ENCODE results near the gene CCDC157. TPM values are rescaled to one million over a fixed set of nuclear protein-coding genes. Genes with fewer than 3 reads are reported as not detected.

CCDC157 gene
- total RNA-seq, 1 experiment from 2014 or later: 1.2 TPM

DNA sequence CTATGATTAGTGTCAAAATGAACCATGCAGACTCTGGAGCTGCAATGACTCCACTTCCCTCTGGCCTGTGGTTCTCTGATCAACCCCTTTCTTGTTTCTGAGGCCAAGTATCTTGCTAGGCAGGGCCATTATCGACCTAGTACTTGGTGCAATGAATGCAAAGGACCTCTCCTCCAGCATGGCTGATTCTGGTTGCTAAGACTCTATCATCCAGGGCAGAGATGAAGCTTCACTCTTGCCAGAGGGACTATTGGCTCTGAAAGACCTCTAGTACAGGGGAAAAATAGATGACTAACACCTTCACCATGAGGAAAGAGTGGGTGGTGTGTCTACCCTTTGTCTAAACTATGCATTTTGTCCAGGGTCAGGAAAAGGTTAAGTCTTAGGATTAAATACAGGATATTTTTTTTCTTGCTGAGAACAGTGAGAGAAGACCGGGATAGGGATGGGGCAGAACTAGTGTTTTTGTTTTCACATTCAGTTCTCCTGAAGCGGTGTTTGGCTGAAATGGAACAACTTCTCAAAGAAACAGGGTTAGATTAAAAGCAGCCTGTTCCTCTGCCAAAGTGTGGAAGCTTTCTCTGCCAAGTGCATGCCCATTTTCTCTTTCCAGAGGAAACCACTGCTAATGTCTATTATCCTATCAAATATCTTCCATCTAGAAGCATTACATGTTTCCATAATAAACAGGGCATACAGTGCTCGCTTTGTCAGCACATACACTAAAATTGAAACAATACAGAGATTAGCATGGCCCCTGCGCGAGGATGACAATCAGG lies 63.7 kb downstream of the CCDC157 start:
- Histone ChIP-seq H3K27me3 (no peaks in the 10 kb centered on the region), H3K27ac (no peak overlapping the region; the same call in 1 of the 2 replicates), H3K4me3 (no peak overlapping the region), H3K9me3 (replicated peaks) (no peaks in the 10 kb centered on the region), H3K4me1 (peaks cover 22% of the 10 kb centered on the region; the same call in 1 of the 2 replicates), H3K36me3 (peaks cover 14% of the 10 kb centered on the region; the same call in 1 of the 2 replicates)
- DNase-seq: no peak

DNA sequence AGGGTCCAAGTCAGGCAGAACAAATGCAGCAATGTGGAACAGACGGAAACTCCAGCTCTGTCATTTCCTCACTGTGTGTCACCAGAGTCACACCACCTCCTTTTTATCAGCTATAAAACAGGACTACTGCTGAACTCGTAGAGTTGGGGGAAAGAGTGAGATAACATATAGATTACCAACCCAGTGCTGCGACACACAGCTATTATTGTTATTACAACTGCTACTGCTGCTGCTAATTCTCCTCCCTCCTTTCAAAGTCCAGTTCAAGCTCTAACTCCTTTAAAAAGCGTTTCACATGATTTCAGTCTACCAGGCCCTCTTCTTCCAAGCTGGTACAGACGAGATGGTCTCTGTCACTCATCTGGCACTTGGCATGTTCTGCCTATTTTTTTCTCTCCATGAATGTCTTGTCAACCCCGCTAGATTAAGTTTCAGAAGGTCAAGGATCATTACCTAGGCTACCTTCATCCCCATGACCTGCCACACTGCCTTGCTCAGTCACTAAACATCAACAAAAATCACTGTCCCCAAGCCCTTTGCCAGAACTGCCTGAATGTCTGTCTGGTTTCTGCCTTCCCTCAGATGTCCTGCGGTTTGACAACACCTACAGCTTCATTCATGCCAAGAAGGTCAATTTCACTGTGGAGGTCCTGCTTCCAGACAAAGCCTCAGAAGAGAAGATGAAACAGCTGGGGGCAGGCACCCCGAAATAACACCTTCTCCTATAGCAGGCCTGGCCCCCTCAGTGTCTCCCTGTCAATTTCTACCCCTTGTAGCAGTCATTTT lies 65.1 kb downstream of the CCDC157 start:
- Histone ChIP-seq H3K36me3 (peaks cover 12% of the 10 kb centered on the region; the same call in 1 of the 2 replicates), H3K4me1 (peaks cover 22% of the 10 kb centered on the region; the same call in 1 of the 2 replicates), H3K4me3 (no peak overlapping the region; the same call in 1 of the 2 replicates), H3K27ac (no peak overlapping the region; the same call in 1 of the 2 replicates), H3K9me3 (replicated peaks) (no peaks in the 10 kb centered on the region), H3K27me3 (no peaks in the 10 kb centered on the region)
- no peak for DNase-seq

DNA sequence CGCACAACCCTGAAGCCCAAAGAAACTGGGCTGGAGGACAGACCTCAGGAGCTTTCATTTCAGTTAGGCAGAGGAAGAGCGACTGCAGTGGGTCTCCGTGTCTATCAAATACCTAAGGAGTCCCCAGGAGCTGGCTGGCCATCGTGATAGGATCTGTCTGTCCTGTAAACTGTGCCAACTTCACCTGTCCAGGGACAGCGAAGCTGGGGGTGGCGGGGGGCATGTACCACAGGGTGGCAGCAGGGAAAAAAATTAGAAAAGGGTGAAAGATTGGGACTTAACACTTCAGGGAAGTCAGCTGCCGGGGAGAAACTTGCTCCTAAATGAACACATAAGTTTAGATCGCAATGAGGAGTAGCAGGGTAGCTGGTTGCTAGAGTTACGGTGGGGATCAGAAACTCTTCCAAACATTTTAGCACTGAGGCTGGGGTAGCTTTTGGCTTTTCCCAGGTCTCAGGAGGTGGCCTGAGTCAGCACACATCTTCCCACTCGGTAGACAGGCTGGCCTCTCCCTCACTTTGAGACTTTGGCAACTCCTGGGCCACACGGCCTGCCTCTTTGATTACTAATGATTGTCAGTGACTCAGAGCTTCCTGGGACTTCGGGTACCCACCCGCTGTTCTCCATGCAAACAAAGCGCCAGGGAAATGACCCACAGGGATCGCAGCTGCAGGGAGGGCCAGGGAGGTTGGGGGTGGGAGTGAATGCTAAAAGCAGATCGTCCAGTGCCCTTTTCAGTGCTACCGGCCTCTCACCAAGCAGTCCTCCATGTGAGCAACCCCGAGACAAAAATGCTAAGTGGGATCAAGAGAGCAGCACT lies 65.9 kb downstream of the CCDC157 start:
- Histone ChIP-seq H3K4me3 (peak overlapping the region; percentile 70), H3K36me3 (peaks cover 7% of the 10 kb centered on the region; the same call in 1 of the 2 replicates), H3K9me3 (replicated peaks) (no peaks in the 10 kb centered on the region), H3K27me3 (no peaks in the 10 kb centered on the region), H3K4me1 (peaks cover 22% of the 10 kb centered on the region; the same call in 1 of the 2 replicates), H3K27ac (peak overlapping the region; percentile 92)
- DNase-seq: peak; percentile 61 to 64

DNA sequence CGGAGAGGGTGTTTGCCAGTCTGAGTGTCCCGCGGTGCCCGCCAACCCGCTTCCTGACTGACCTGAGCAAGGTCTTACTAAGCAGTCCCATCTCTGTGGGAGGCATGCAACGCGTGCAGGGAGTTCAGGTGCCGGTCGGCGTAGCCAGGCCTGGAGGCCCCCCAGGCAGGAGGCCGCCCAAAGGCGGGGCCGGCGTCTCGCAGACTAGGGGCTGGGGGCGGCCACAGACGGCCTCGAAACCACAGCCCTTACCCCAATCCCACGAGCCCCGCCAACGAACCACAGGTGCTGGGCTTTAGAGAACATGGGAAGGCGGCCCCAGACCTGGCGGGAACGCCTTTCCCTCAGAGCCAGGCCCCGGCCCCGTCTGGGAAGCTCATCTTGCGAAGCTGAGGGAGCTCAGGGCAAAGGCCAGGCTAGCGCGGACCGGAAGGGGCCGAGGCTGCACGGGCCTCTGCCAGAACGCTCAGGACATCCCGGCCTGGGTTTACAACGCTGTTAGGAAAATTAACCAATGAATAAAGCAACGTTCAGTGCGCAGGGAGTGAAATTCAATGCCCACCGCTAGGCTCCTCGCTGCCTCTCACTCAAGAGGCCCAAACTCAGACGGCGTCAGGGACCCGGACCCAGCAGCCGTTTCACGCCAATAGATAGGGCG lies 66.6 kb downstream of the CCDC157 start:
- H3K36me3 ChIP-seq: peaks cover 7% of the 10 kb centered on the region; the same call in 1 of the 2 replicates
- no peak for DNase-seq

DNA sequence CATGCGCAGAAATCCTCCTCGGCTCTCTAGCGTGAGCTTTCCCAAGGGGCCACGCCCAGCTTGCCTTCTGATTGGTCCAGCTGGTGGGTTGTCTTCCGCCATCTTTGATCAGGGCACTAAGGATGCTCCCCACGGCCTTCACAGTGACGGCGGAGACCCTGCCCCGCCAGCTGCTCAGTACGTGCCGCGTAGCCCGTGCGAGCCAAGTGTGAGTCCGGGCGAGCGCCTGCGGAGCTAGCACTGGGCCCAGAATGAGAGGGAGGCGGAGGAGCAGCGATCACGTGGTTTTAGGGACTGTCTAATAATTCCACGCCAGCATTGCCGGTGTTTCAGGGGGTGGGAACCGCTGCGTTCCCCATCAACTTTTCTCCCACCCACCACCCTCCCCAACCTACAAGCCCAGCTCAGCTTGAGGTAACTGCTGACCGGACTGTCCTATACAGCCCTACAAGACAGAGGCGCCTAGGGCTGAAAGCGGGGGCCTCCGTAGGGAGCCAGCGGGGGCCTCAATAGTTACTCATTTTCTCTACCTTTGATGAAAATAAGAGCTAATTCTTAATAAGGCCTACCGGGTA lies 67.2 kb downstream of the CCDC157 start:
- DNase-seq: peak; percentile 99
- Histone ChIP-seq H3K4me3 (peak overlapping the region; percentile 70), H3K36me3 (peaks cover under 1% of the 10 kb centered on the region; the same call in 1 of the 2 replicates), H3K4me1 (peaks cover 22% of the 10 kb centered on the region; the same call in 1 of the 2 replicates), H3K27me3 (no peaks in the 10 kb centered on the region), H3K27ac (peak overlapping the region; percentile 92), H3K9me3 (replicated peaks) (no peaks in the 10 kb centered on the region)

More for the DNA sequence above, 66.6 kb downstream of the CCDC157 start:
- Histone ChIP-seq H3K4me3 (peak overlapping the region; percentile 70), H3K4me1 (peaks cover 22% of the 10 kb centered on the region; the same call in 1 of the 2 replicates), H3K27ac (peak overlapping the region; percentile 92), H3K9me3 (replicated peaks) (no peaks in the 10 kb centered on the region), H3K27me3 (no peaks in the 10 kb centered on the region)

DNA sequence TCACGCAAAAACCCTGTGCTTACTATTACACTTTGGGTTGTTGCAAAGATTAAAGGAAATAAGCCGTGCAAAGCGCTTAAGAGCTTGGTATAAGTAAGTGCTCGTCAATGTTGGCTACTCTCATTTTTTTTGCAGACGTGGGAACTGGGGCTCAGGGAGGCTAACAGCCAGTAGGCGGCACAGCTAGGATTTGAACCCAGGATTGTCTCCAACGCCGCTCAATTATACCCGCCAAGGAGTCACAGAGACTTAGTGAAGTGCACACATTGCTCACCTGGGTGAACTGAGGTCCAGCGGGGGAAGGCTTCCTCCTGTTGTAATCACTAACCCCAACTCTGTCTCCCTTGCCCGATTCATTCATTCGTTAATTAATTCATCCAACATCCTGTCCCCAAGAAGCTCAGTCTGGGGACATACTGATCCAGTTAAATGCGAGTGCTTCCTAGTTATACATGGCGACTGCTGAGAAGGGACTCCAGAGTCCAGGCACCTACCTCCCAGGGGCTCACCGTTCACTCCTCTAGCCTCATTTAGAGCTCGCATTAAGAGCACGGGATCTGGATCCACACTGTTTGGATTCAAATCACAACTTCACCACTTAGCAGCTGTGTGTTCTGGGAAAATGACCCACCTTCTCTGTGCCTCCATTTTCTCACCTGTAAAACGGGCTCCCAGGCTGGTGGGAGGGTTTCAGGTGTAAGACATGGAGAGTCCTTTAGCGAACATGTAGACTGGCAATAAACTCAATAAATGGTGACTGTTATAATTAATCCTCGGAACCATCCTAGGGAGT lies 67.9 kb downstream of the CCDC157 start:
- H3K36me3 ChIP-seq: no peaks in the 10 kb centered on the region
- DNase-seq: peak in 1 of 2 experiments; percentile 14
- peaks cover 22% of the 10 kb centered on the region; the same call in 1 of the 2 replicates for H3K4me1 ChIP-seq
- H3K27ac ChIP-seq: peak overlapping the region; percentile 4; the same call in 1 of the 2 replicates
- H3K27me3 ChIP-seq: no peaks in the 10 kb centered on the region
- no peaks in the 10 kb centered on the region for H3K9me3 ChIP-seq (replicated peaks)
- peak overlapping the region; percentile 70 for H3K4me3 ChIP-seq

DNA sequence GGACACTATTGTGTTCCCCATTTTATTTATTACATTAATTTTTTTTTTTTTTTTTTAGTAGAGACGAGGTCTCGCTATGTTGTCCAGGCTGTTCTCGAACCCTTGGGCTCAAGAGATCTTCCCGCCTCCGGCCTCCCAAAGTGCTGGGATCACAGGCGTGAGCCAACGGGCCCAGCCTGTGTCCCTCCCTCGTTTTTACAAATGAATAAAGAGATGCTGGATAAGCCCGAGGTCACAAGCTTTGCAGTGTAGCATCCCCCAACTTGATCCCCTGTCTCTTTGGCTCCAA lies 68.5 kb downstream of the CCDC157 start:
- Histone ChIP-seq H3K27ac (no peak overlapping the region), H3K4me1 (peaks cover 19% of the 10 kb centered on the region; the same call in 1 of the 2 replicates), H3K4me3 (peak overlapping the region; percentile 70), H3K9me3 (replicated peaks) (no peaks in the 10 kb centered on the region), H3K27me3 (no peaks in the 10 kb centered on the region), H3K36me3 (no peaks in the 10 kb centered on the region)
- no peak for DNase-seq

DNA sequence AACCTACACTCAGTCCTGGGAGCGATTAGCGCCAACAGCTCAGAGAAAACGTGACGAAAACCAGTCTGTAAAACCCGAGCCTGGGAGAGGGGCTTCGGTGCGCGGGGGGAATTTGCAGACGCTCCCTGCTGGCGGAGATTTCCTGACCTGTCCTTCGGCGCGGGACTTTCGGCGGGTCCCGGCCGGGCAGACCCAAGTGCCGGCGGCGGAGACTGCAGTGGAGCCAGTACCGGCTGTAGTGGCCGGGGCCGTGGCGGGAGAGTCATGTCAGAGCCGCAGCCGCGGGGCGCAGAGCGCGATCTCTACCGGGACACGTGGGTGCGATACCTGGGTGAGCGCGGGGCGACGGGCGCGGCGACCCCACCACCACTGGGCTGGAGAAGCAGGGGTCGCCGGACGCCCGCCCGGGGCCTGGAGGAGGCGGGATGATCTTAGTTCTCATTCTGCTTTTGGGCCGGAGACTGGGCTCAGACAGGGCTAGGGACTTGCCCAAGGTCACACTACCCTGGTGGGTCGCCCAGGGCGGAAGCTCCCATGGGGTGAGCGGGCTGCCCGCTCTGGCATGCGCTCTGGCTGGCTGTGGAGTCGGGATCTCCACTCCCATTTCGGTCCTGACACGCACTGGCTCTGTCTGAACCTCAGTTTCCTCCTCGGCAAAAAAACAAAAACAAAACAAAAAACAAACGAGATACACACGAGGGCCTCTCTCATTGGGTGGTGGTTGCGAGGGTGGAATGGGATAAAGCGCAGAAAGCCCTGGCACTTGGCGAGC lies 69.0 kb downstream of the CCDC157 start, which contains the start of gene MTFP1:
TSS of gene MTFP1 (plus strand) at position 153 of the 772 bp plus-strand sequence. CDS start at position 265, 112 bp downstream.
- Histone ChIP-seq H3K27me3 (no peaks in the 10 kb centered on the region), H3K4me3 (peak within 1 kb of the TSS; percentile 70), H3K9me3 (replicated peaks) (no peaks in the 10 kb centered on the region), H3K4me1 (peaks cover 14% of the 10 kb centered on the region; the same call in 1 of the 2 replicates), H3K27ac (peak within 1 kb of the TSS; percentile 38), H3K36me3 (no peaks in the 10 kb centered on the region)
- DNase-seq: peak; percentile 70 to 80

Other genes with a start within 250 kb of the CCDC157 start
- gene LIF, start 110.2 kb upstream of the CCDC157 start, total RNA-seq (2014; rRNA removed; shearing (Covaris generic)): 1.1 and 1.7 TPM in 2 replicates
- not detected in 2 replicates for gene OSM, start 90.2 kb upstream of the CCDC157 start, total RNA-seq (2014; rRNA removed; shearing (Covaris generic))
- gene CASTOR1, start 67.5 kb upstream of the CCDC157 start, total RNA-seq (2014; rRNA removed; shearing (Covaris generic)): 1.2 and 2.1 TPM in 2 replicates
- gene TBC1D10A, start 30.1 kb upstream of the CCDC157 start, total RNA-seq (2014; rRNA removed; shearing (Covaris generic)): 4.8 and 5.8 TPM in 2 replicates
- 45.2 and 64.7 TPM in 2 replicates for gene SF3A1, start 113 bp upstream of the CCDC157 start, total RNA-seq (2014; rRNA removed; shearing (Covaris generic))
- 4.1 and 7.3 TPM in 2 replicates for gene RNF215, start 30.4 kb downstream of the CCDC157 start, total RNA-seq (2014; rRNA removed; shearing (Covaris generic))
- gene SEC14L2, start 40.0 kb downstream of the CCDC157 start, total RNA-seq (2014; rRNA removed; shearing (Covaris generic)): 1.4 and 3.4 TPM in 2 replicates
- gene MTFP1, start 68.8 kb downstream of the CCDC157 start, total RNA-seq (2014; rRNA removed; shearing (Covaris generic)): 19.6 and 25.5 TPM in 2 replicates
- gene SEC14L3, start 115.0 kb downstream of the CCDC157 start, total RNA-seq (2014; rRNA removed; shearing (Covaris generic)): not detected in 2 replicates
- not detected in 2 replicates for gene SEC14L4, start 148.7 kb downstream of the CCDC157 start, total RNA-seq (2014; rRNA removed; shearing (Covaris generic))
- not detected in 2 replicates for gene SEC14L6, start 189.7 kb downstream of the CCDC157 start, total RNA-seq (2014; rRNA removed; shearing (Covaris generic))
- not detected in 2 replicates for gene GAL3ST1, start 217.7 kb downstream of the CCDC157 start, total RNA-seq (2014; rRNA removed; shearing (Covaris generic))
- gene PES1, start 234.9 kb downstream of the CCDC157 start, total RNA-seq (2014; rRNA removed; shearing (Covaris generic)): 65.6 and 73.8 TPM in 2 replicates